Thyroid gland (tissue), 4 donors: ENCODE results near the gene SERINC2. TPM values are rescaled to one million over a fixed set of nuclear protein-coding genes. Genes with fewer than 3 reads are reported as not detected.
"Not testable (repeated sequence)": the region's sequence is repeated elsewhere in the genome, so short reads cannot be mapped to it uniquely, and the experiment has no call there.

Experiments
- DNase-seq, 2 donors: peaks; one replicate each; pipeline ENCODE4 v3.0.0-alpha.2; 2019
- H3K27ac ChIP-seq, 3 donors: fragments of 200-600 bp; sonication (generic); 1 replicate in 2 of 3; 2 replicates in 1 of 3; pipeline ENCODE4 v1.5.1; 2016 to 2019; ENCODE audit warnings: mild to moderate bottlenecking in 1 of 3, moderate library complexity in 1 of 3
- H3K27me3 ChIP-seq: fragments of 200-600 bp; sonication (generic); one replicate; pipeline ENCODE4 v1.5.1; 2019
- H3K36me3 ChIP-seq, 2 donors: fragments of 200-600 bp; sonication (generic); one replicate each; pipeline ENCODE4 v1.5.1; 2016 to 2019
- H3K4me1 ChIP-seq, 2 donors: fragments of 200-600 bp; sonication (generic); one replicate each; pipeline ENCODE4 v1.5.1; 2017 to 2019
- H3K4me3 ChIP-seq, 3 donors: fragments of 200-600 bp; sonication (generic); replicated peaks in 1 of 3; 1 replicate in 2 of 3; 2 replicates in 1 of 3; pipeline ENCODE4 v1.5.1; 2016; ENCODE audit warnings: mild to moderate bottlenecking in 1 of 3
- H3K9me3 ChIP-seq: fragments of 200-600 bp; sonication (generic); one replicate; pipeline ENCODE4 v1.5.1; 2017
- CTCF ChIP-seq, 6 experiments: fragments of 200-600 bp in 3 of 6; fragments of 450-650 bp in 3 of 6; sonication (generic) in 3 of 6; IDR thresholded peaks; one replicate each; pipeline ENCODE4 v1.5.1; 2016 to 2019; ENCODE audit warnings: antibody characterized with exemption in 6 of 6, mild to moderate bottlenecking in 2 of 6, inconsistent platforms in 1 of 6, moderate library complexity in 1 of 6
- POLR2A ChIP-seq, 2 donors: fragments of 450-650 bp; IDR thresholded peaks; one replicate each; pipeline ENCODE4 v1.6.1; 2017; ENCODE audit warnings: antibody characterized with exemption in 2 of 2, mild to moderate bottlenecking in 2 of 2, moderate library complexity in 1 of 2
- WGBS, 2 donors: methylation state at CpG; one replicate each; pipeline ENCODE4 v1.1.5; 2017; 5-methylcytosine and 5-hydroxymethylcytosine counted together
- intact Hi-C: fragments of 100-400 bp; cut with DNase I; formaldehyde crosslinking; loops from one replicate; pipeline ENCODE4 v1.15.1; 2023
- total RNA-seq, 4 donors: library from RNA; depleted of rRNA; stranded (reverse); fragments of >200 nt; gene quantifications; one replicate each; pipeline ENCODE4 v1.2.3, GENCODE V29; 2016

Gene SERINC2
- total RNA-seq, 4 donors from 2014 or later = 28.9 to 57.7 (median 37.7) TPM

- no peaks in the 10 kb centered on the region for H3K36me3 ChIP-seq
- H3K27me3 ChIP-seq = no peaks in the 10 kb centered on the region
- H3K27ac ChIP-seq = no peak overlapping the region
- no peak overlapping the region for H3K4me3 ChIP-seq
- H3K4me1 ChIP-seq = no peaks in the 10 kb centered on the region
- no peak for DNase-seq
- intact Hi-C loops = loop anchor here (10.0 kb wide), 2 partner anchors 116 to 134 kb away; partner anchors contain the start of genes SNRNP40 and ZCCHC17
- no peak for TF ChIP-seq POLR2A (IDR thresholded peaks at IDR 0.05)
- no peak for TF ChIP-seq CTCF (IDR thresholded peaks at IDR 0.05)
- WGBS, 2 donors = 89 to 96% methylated on average over 7 to 10 of the region's 12 CpGs
- H3K9me3 ChIP-seq = no peaks in the 10 kb centered on the region
These were observed 15.6 kb downstream of the SERINC2 start for GRCh38 chr1:31428436-31429221.

GRCh38 chr1:31429583-31429982, 16.6 kb downstream of the SERINC2 start:
- DNase-seq = no peak
- Histone ChIP-seq H3K27me3 (no peaks in the 10 kb centered on the region), H3K36me3 (no peaks in the 10 kb centered on the region), H3K9me3 (no peaks in the 10 kb centered on the region), H3K4me1 (no peaks in the 10 kb centered on the region), H3K27ac (no peak overlapping the region), H3K4me3 (no peak overlapping the region)
- 93 to 98% methylated on average over 4 to 5 of the region's 6 CpGs for WGBS, 2 donors
- TF ChIP-seq POLR2A (IDR thresholded peaks at IDR 0.05) (no peak), CTCF (IDR thresholded peaks at IDR 0.05) (no peak)
- intact Hi-C loops = loop anchor here (10.0 kb wide), 2 partner anchors 115 to 135 kb away; partner anchors contain the start of genes SNRNP40 and ZCCHC17

- H3K27ac ChIP-seq, DNase-seq, H3K4me1 ChIP-seq, H3K9me3 ChIP-seq, H3K27me3 ChIP-seq, H3K36me3 ChIP-seq, H3K4me3 ChIP-seq, intact Hi-C loops: not testable (repeated sequence)
- WGBS, 2 donors = 77 to 82% methylated on average over 3 of the region's 3 CpGs
These were observed 18.6 kb downstream of the SERINC2 start for GRCh38 chr1:31431351-31432257.

GRCh38 chr1:31432592-31433395, 19.8 kb downstream of the SERINC2 start:
- 82 to 89% methylated on average over 16 to 20 of the region's 20 CpGs for whole genome bisulfite sequencing, 2 donors
- H3K36me3 ChIP-seq = no peaks in the 10 kb centered on the region
- no peak overlapping the region for H3K27ac ChIP-seq
- no peaks in the 10 kb centered on the region for H3K4me1 ChIP-seq
- no peak for TF ChIP-seq POLR2A (IDR thresholded peaks at IDR 0.05)
- TF ChIP-seq CTCF (IDR thresholded peaks at IDR 0.05) = no peak
- H3K9me3 ChIP-seq = no peaks in the 10 kb centered on the region
- H3K4me3 ChIP-seq = no peak overlapping the region
- no peaks in the 10 kb centered on the region for H3K27me3 ChIP-seq
- intact Hi-C loops = no loop called here
- no peak for DNase-seq

- Histone ChIP-seq H3K27me3 (no peaks in the 10 kb centered on the region), H3K4me1 (no peaks in the 10 kb centered on the region), H3K9me3 (no peaks in the 10 kb centered on the region), H3K36me3 (no peaks in the 10 kb centered on the region), H3K27ac (no peak overlapping the region), H3K4me3 (no peak overlapping the region)
- TF ChIP-seq POLR2A (IDR thresholded peaks at IDR 0.05) = no peak
- no peak for TF ChIP-seq CTCF (IDR thresholded peaks at IDR 0.05)
- intact Hi-C loops = no loop called here
- WGBS, 2 donors = 91 to 95% methylated on average over 6 of the region's 6 CpGs
- no peak for DNase-seq
These were observed 20.4 kb downstream of the SERINC2 start for GRCh38 chr1:31433396-31433930.
